Calu3 (cell line): ENCODE measurements around the gene CDKN2AIP. TPM values are rescaled to one million over a fixed set of nuclear protein-coding genes. Genes with fewer than 3 reads are reported as not detected.

ENCODE experiments used
- BruUV-seq: library from RNA; stranded (reverse); fragments of 400-500 nt; replicated peaks from 2 replicates; lab custom pipeline; 2021; lab: Mats Ljungman, UMichigan
- CTCF ChIA-PET: fragments of 300-600 bp; sonication (Branson Sonifier 250); formaldehyde crosslinking; loops from one replicate; lab custom pipeline; 2022; ENCODE audit warnings: antibody characterized with exemption; lab: Charles Lee
- DNase-seq: peaks from one replicate; pipeline ENCODE4 v3.0.0; 2022
- H3K27ac Mint-ChIP-seq: one replicate; pipeline ENCODE4 v1.8.0; 2022; ENCODE audit warnings: mixed read lengths; ENCODE audit not compliant: unreplicated experiment
- H3K27me3 Mint-ChIP-seq: one replicate; pipeline ENCODE4 v1.8.0; 2022; ENCODE audit warnings: mixed read lengths; ENCODE audit not compliant: unreplicated experiment
- H3K36me3 Mint-ChIP-seq: one replicate; pipeline ENCODE4 v1.8.0; 2022; ENCODE audit warnings: mild to moderate bottlenecking, moderate library complexity, mixed read lengths; ENCODE audit not compliant: insufficient read depth, unreplicated experiment
- H3K4me1 Mint-ChIP-seq: one replicate; pipeline ENCODE4 v1.8.0; 2022; ENCODE audit warnings: mild to moderate bottlenecking, low read depth, mixed read lengths; ENCODE audit not compliant: unreplicated experiment
- H3K4me3 Mint-ChIP-seq: one replicate; pipeline ENCODE4 v1.8.0; 2022; ENCODE audit warnings: mild to moderate bottlenecking, low read depth, moderate library complexity, mixed read lengths; ENCODE audit not compliant: unreplicated experiment
- H3K9me3 Mint-ChIP-seq: one replicate; pipeline ENCODE4 v1.8.0; 2022; ENCODE audit warnings: low read depth, mixed read lengths; ENCODE audit not compliant: unreplicated experiment
- CTCF ChIP-seq: fragments of 200-600 bp; IDR thresholded peaks from one replicate; pipeline ENCODE4 v1.8.0; 2022; ENCODE audit warnings: antibody characterized with exemption; ENCODE audit not compliant: unreplicated experiment
- intact Hi-C: fragments of 100-400 bp; cut with micrococcal nuclease; formaldehyde crosslinking; loops from one replicate; pipeline ENCODE4 v1.10.0; 2022; ENCODE audit not compliant: unreplicated experiment
- total RNA-seq: library from RNA; stranded (reverse); gene quantifications from 2 replicates; pipeline ENCODE4 v1.2.3, GENCODE V29; 2022

The CDKN2AIP gene
- total RNA-seq, 1 experiment from 2014 or later = 17.5 TPM

GRCh38 chr4:183411291-183411861 is 33.1 kb upstream of the CDKN2AIP start:
- CTCF ChIA-PET = interaction anchor here (2.8 kb wide), 1 partner anchor 32 kb away, joined by 11 read pairs; the partner anchor contains the start of gene CDKN2AIP

GRCh38 chr4:183412821-183413220 is 31.6 kb upstream of the CDKN2AIP start:
- no peak for DNase-seq
- H3K36me3 Mint-ChIP-seq = peaks cover 21% of the 10 kb centered on the region
- H3K9me3 Mint-ChIP-seq = no peaks in the 10 kb centered on the region
- BruUV-seq = no TSS peak
- peaks cover 26% of the 10 kb centered on the region for H3K4me1 Mint-ChIP-seq
- H3K27ac Mint-ChIP-seq = peak overlapping the region; percentile 27
- intact Hi-C loops = no loop called here
- TF ChIP-seq CTCF = no peak
- H3K27me3 Mint-ChIP-seq = no peaks in the 10 kb centered on the region
- no peak overlapping the region for H3K4me3 Mint-ChIP-seq
- CTCF ChIA-PET = no interaction called here

More at GRCh38 chr4:183411291-183411861, 33.1 kb upstream of the CDKN2AIP start:
- peaks cover 30% of the 10 kb centered on the region for H3K36me3 Mint-ChIP-seq
- H3K4me1 Mint-ChIP-seq = peaks cover 33% of the 10 kb centered on the region
- peak overlapping the region; percentile 66 for H3K27ac Mint-ChIP-seq
- no peak overlapping the region for H3K4me3 Mint-ChIP-seq
- peak; percentile 41 for DNase-seq
- no peaks in the 10 kb centered on the region for H3K27me3 Mint-ChIP-seq
- H3K9me3 Mint-ChIP-seq = no peaks in the 10 kb centered on the region
- no TSS peak for BruUV-seq
- no peak for TF ChIP-seq CTCF
- intact Hi-C loops = loop anchor here (2.0 kb wide), 1 partner anchor 27 kb away; no protein-coding TSS in a partner anchor

- peaks cover 20% of the 10 kb centered on the region for H3K4me1 Mint-ChIP-seq
- no peak overlapping the region for H3K4me3 Mint-ChIP-seq
- no peaks in the 10 kb centered on the region for H3K27me3 Mint-ChIP-seq
- H3K9me3 Mint-ChIP-seq = no peaks in the 10 kb centered on the region
- peaks cover 15% of the 10 kb centered on the region for H3K36me3 Mint-ChIP-seq
- peak overlapping the region; percentile 27 for H3K27ac Mint-ChIP-seq
- no peak for TF ChIP-seq CTCF
- DNase-seq = no peak
- intact Hi-C loops = no loop called here
- no TSS peak for BruUV-seq
- CTCF ChIA-PET = no interaction called here
Measured at GRCh38 chr4:183413234-183414200, 30.9 kb upstream of the CDKN2AIP start.

- no peak for DNase-seq
- CTCF ChIA-PET = no interaction called here
- Mint-ChIP-seq H3K9me3 (no peaks in the 10 kb centered on the region), H3K27ac (no peak overlapping the region), H3K4me1 (peaks cover under 1% of the 10 kb centered on the region), H3K4me3 (no peak overlapping the region), H3K36me3 (no peaks in the 10 kb centered on the region), H3K27me3 (no peaks in the 10 kb centered on the region)
- BruUV-seq = no TSS peak
- no peak for TF ChIP-seq CTCF
- intact Hi-C loops = no loop called here
Measured at GRCh38 chr4:183416879-183417755, 27.3 kb upstream of the CDKN2AIP start.
